Glomerular endothelial cell (primary cell): ENCODE data around the gene SYT8. TPM values are rescaled to one million over a fixed set of nuclear protein-coding genes. Genes with fewer than 3 reads are reported as not detected.

Experiments used
- DNase-seq: peaks from one replicate; pipeline ENCODE4 v3.0.0-alpha.2; 2011; ENCODE audit warnings: low read depth, low spot score; ENCODE audit errors: extremely low read depth
- total RNA-seq: library from RNA; depleted of rRNA; stranded (reverse); fragments of >200 nt; gene quantifications from 2 replicates; pipeline ENCODE4 v1.2.3, GENCODE V29; 2015

Gene SYT8
- total RNA-seq, 1 donor from 2014 or later, result not detected

GRCh38 chr11:1831338-1832210 is 3.2 kb upstream of the SYT8 start:
- DNase-seq, result no peak

- DNase-seq, result no peak
These were observed 2.4 kb upstream of the SYT8 start for GRCh38 chr11:1832211-1832919.

- no peak for DNase-seq
These were observed 1.9 kb upstream of the SYT8 start for GRCh38 chr11:1832920-1833295.

GRCh38 chr11:1834062-1834610 is 654 bp upstream of the SYT8 start:
- no peak for DNase-seq

- DNase-seq, result no peak
These were observed 851 bp downstream of the SYT8 start for GRCh38 chr11:1835671-1836010.

GRCh38 chr11:1836011-1836945 is 1.5 kb downstream of the SYT8 start:
- DNase-seq, result no peak

- no peak for DNase-seq
These were observed 2.6 kb downstream of the SYT8 start for GRCh38 chr11:1837171-1838076.

GRCh38 chr11:1838077-1838425 is 3.3 kb downstream of the SYT8 start:
- DNase-seq, result no peak

- DNase-seq, result no peak
These were observed 3.8 kb downstream of the SYT8 start, which contains the start of gene TNNI2 for GRCh38 chr11:1838426-1839144. Gene TNNI2, plus strand, starts transcription at chr11:1838981. Its CDS starts 716 bp downstream, at chr11:1839697.

GRCh38 chr11:1839204-1839923 is 4.6 kb downstream of the SYT8 start:
- no peak for DNase-seq

- no peak for DNase-seq
These were observed 5.4 kb downstream of the SYT8 start for GRCh38 chr11:1839924-1840779.

GRCh38 chr11:1840780-1841480 is 6.1 kb downstream of the SYT8 start:
- no peak for DNase-seq

GRCh38 chr11:1841511-1842148 is 6.8 kb downstream of the SYT8 start:
- DNase-seq, result no peak

GRCh38 chr11:1842149-1843097 is 7.6 kb downstream of the SYT8 start:
- DNase-seq, result no peak

- DNase-seq, result no peak
These were observed 8.3 kb downstream of the SYT8 start for GRCh38 chr11:1843098-1843473.
